Activated naive CD4-positive, alpha-beta T cell treated with anti-CD3 and anti-CD28 coated beads, Interleukin-2, amount 50 U/mL, for 24 hours (primary cell): ENCODE measurements around the gene THOP1.

Source experiments
- H3K27ac Mint-ChIP-seq: one replicate; pipeline ENCODE4 v1.8.0; 2021; ENCODE audit warnings: mild to moderate bottlenecking, mixed read lengths
- H3K27me3 Mint-ChIP-seq: one replicate; pipeline ENCODE4 v1.8.0; 2021; ENCODE audit warnings: mixed read lengths
- H3K36me3 Mint-ChIP-seq: one replicate; pipeline ENCODE4 v1.8.0; 2021; ENCODE audit warnings: mixed read lengths
- H3K4me1 Mint-ChIP-seq: one replicate; pipeline ENCODE4 v1.8.0; 2021; ENCODE audit warnings: mixed read lengths
- H3K4me3 Mint-ChIP-seq: one replicate; pipeline ENCODE4 v1.8.0; 2021; ENCODE audit warnings: mild to moderate bottlenecking, mixed read lengths
- H3K9me3 Mint-ChIP-seq: one replicate; pipeline ENCODE4 v1.8.0; 2021; ENCODE audit warnings: mixed read lengths

The THOP1 gene

DNA sequence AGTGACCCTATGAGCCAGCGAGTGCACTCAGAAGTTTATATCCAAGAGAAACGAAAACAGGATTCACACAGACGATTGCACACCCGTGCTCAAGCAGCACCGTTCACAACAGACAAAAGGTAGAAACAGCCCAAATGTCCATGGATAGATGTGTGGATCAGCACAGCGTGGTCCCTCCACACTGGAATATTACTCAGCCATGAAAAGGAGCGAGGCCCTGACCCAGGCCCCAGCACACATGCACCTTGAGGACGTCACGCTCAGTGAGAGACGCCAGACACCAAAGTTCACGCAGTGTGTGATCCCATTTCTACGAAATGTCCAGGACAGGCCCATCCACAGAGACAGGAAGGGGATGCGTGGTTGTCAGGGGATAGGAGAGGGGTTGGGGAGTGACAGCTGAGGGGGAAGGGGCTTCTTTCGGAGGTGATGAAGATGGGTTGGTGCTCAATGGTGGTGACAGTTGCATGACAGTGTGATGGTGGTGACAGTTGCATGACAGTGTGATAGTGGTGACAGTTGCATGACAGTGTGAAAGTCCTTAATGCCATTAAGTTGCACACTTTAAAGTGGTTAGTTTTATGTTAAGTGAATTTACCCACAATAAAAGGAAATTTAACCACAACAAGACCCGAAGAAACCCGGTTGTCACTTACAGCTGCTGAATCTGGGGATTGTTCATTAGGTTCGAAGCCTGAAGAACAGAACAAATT is 26.5 kb upstream of the THOP1 start:
- H3K27me3 Mint-ChIP-seq, result no peaks in the 10 kb centered on the region
- no peaks in the 10 kb centered on the region for H3K9me3 Mint-ChIP-seq
- no peak overlapping the region for H3K27ac Mint-ChIP-seq
- peaks cover 5% of the 10 kb centered on the region for H3K36me3 Mint-ChIP-seq
- H3K4me1 Mint-ChIP-seq, result no peaks in the 10 kb centered on the region
- H3K4me3 Mint-ChIP-seq, result no peak overlapping the region

DNA sequence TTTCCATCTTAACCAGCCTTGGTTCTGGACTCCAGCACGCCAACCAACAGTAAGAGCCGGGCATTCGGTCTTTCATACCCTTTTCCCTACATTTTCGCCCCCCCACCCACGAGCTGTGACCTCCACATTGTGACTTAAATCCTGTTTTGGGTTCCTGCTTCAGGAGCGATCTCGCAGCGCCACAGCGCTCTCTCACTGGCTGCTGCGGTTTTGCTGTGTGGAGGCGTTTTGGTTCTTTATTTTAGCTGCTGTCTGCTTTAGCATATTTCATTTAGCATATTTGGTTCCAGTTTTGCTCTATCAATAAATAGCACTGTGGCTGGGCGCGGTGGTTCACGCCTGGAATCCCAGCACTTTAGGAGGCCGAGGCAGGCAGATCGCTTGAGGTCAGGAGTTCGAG is 25.9 kb upstream of the THOP1 start:
- no peaks in the 10 kb centered on the region for H3K27me3 Mint-ChIP-seq
- H3K36me3 Mint-ChIP-seq, result peaks cover 5% of the 10 kb centered on the region

DNA sequence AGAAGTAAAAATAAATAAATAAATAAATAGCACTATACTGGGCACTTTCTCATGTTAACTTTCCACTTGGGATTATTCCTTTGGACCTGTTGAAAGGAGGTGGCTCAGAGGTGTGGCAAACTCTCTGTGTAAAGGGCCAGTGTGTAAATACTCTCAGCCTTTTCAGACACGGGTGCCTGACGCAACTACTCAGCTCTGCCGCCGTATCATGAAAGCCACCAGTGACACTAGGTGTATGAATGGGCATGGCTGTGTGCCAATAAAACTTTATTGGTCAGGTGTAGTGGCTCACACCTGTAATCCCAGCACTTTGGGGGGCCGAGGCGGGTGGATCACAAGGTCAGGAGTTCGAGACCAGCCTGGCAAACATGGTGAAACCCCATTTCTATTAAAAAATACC is 25.3 kb upstream of the THOP1 start:
- no peaks in the 10 kb centered on the region for H3K9me3 Mint-ChIP-seq
- H3K27ac Mint-ChIP-seq, result no peak overlapping the region
- no peaks in the 10 kb centered on the region for H3K4me1 Mint-ChIP-seq
- H3K27me3 Mint-ChIP-seq, result no peaks in the 10 kb centered on the region
- H3K36me3 Mint-ChIP-seq, result peaks cover 5% of the 10 kb centered on the region
- no peak overlapping the region for H3K4me3 Mint-ChIP-seq

More for the DNA sequence above, 25.9 kb upstream of the THOP1 start:
- H3K9me3 Mint-ChIP-seq, result no peaks in the 10 kb centered on the region
- H3K4me3 Mint-ChIP-seq, result no peak overlapping the region
- H3K4me1 Mint-ChIP-seq, result no peaks in the 10 kb centered on the region
- no peak overlapping the region for H3K27ac Mint-ChIP-seq

DNA sequence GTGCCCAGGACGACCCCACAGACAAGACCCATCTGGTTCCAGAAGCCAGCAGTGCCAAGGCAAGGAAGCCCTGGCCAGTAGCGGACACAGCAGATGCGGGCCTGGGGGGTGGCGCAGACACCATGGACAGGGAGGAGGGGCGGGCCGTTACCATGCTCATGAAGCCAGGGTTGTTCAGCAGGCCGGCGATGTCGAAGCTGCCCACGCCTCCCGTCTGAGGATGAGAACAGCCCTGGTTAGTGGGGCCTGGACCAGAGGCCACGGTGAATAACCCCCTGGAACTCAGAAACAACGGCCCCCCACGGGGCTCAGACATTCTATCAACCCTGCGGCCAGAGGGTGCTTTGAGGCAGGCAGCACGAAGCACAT is 24.0 kb upstream of the THOP1 start:
- no peaks in the 10 kb centered on the region for H3K27me3 Mint-ChIP-seq
- H3K36me3 Mint-ChIP-seq, result peaks cover 4% of the 10 kb centered on the region
- H3K9me3 Mint-ChIP-seq, result no peaks in the 10 kb centered on the region
- H3K4me3 Mint-ChIP-seq, result no peak overlapping the region
- H3K4me1 Mint-ChIP-seq, result no peaks in the 10 kb centered on the region
- H3K27ac Mint-ChIP-seq, result no peak overlapping the region

DNA sequence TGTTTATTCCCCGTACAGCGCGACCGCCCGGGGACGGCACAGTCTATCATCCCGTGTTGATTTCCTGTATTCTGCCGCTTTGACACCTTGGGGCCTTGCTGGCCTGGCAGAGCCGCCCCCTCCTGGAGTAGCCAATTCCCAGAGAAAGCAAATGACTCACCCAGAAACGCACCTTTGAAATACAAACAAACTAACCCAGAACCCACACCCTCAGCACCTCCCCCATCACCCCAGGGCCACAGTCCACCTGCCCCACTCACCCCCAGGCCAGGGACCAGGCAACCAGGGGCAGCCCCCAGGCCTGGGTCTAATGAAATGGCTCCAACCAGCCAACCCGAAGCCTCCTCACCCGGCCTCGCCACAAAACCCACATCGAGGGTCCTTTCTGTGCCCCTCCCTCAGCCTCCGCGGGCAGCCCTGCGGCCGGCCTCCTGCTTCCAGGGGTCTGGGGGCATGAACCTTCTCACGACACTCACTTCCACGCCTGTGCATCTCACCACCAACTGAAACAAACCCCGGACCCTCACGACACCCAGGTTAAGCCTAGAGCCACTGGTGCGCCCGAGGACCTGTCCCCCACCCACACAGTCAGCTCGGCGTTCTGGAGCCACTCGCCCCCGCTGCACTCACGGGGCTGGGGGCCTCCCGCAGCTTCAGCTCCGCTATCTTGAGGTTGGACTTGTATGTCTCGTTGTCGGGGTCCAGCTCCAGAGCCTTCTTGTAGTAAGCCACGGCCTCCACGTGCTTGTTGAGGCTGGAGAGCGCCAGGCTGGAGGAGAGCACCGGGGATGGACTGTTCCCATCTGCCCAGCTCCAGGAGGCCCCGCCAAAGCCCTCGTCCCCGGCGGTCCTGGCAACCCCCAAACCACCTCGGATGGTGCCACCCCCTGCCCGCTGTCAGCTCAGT is 23.2 kb upstream of the THOP1 start:
- Mint-ChIP-seq H3K27me3 (no peaks in the 10 kb centered on the region), H3K27ac (no peak overlapping the region), H3K4me1 (no peaks in the 10 kb centered on the region), H3K9me3 (no peaks in the 10 kb centered on the region), H3K4me3 (no peak overlapping the region), H3K36me3 (peaks cover 3% of the 10 kb centered on the region)

DNA sequence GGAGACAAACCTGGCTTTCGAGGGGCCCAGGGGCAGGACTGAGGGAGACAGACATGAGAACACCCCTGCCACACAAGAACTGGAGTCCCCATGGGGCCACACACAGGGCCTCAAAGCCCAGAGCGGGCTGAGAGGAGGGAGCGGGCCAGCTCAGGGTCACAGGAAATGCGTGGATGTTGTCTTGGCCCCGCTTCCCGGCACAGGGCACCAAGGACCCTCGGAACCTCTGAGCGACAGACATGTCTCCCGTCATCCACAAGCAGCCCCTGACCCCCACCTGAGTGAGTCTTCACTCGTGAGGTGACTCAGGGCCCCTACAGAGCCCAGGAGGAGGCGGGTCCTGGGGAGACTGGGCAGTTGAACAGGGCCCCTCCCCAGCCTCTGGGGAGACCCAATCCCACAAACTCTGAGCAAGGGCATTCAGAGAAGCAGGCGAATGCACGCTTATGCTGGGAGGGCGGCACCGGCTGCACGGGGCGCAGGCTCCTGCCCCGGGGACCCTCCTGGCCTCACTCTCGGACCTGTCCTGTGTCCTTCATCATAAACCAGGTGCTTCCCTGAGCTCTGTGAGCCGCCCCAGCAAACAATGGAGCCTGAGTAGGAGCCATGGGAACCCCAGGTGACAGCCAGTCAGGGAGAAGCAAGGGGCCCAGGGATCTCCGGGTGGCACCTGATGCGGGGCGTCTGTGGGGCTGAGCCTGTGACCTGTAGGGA is 22.4 kb upstream of the THOP1 start:
- Mint-ChIP-seq H3K36me3 (peaks cover 3% of the 10 kb centered on the region), H3K27me3 (no peaks in the 10 kb centered on the region), H3K4me1 (no peaks in the 10 kb centered on the region), H3K27ac (no peak overlapping the region), H3K9me3 (no peaks in the 10 kb centered on the region), H3K4me3 (no peak overlapping the region)

DNA sequence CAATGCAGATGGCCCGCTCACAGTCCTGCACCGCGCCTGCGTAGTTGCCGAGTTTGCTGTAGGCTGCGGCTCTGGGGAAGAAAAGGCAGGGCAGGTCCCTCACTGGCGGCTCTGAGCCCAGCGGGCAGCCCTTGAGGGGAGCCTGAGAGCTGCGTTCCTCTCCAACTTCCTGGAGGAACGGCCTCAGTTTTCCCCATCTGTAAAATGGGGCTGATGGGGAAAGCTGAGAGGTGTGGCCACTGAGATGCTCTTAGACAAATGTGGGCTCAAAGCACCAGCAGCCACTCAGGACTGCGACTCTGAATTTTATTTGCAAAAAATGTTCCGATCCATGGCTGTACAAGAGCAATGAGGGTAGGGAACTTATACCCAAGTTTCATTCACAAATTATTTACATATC is 21.6 kb upstream of the THOP1 start:
- no peaks in the 10 kb centered on the region for H3K4me1 Mint-ChIP-seq
- no peak overlapping the region for H3K27ac Mint-ChIP-seq
- no peaks in the 10 kb centered on the region for H3K27me3 Mint-ChIP-seq
- H3K36me3 Mint-ChIP-seq, result peaks cover 3% of the 10 kb centered on the region
- no peak overlapping the region for H3K4me3 Mint-ChIP-seq
- H3K9me3 Mint-ChIP-seq, result no peaks in the 10 kb centered on the region

DNA sequence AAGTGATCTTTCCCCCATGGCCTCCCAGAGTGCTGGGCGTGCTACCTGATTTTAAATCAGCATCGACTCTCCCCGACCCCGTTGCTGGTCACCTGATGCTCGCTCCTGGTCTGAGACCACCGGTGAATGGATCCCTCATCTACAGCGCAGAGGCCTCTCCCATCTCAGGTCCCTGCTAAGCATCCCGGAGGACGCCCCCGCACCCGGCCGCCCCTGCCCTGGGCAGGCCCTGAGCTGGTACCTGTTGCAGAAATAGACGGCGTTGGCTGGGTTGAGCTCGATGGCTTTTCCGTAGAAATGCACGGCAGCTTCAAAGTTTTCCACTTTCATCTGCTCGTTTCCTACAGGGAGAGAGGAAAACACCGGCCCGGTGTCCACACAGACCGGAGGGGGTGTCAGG is 20.4 kb upstream of the THOP1 start:
- no peaks in the 10 kb centered on the region for H3K4me1 Mint-ChIP-seq
- no peaks in the 10 kb centered on the region for H3K9me3 Mint-ChIP-seq
- H3K27me3 Mint-ChIP-seq, result no peaks in the 10 kb centered on the region
- no peak overlapping the region for H3K4me3 Mint-ChIP-seq
- H3K27ac Mint-ChIP-seq, result no peak overlapping the region
- H3K36me3 Mint-ChIP-seq, result peaks cover 3% of the 10 kb centered on the region

DNA sequence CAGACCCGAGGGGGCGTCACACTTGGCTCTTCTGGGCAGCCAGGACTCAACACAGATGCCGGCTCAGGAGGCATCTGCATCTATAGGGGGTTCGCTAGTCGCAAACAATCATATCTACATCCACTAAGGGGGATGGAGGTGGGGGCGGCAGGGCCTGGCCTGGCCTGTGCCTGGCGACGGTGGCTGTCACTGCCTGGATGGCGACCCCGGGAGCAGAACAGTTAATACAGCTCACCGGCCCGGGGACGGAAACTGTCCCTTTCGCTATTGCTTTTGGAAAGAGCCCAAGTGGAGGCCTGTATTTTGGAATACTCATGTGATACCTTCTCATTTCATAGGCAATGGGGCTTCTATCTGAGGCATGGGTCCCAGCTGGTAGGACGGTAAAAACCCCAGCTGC is 19.9 kb upstream of the THOP1 start:
- Mint-ChIP-seq H3K27ac (no peak overlapping the region), H3K9me3 (no peaks in the 10 kb centered on the region), H3K4me1 (no peaks in the 10 kb centered on the region), H3K36me3 (peaks cover 3% of the 10 kb centered on the region), H3K4me3 (no peak overlapping the region), H3K27me3 (no peaks in the 10 kb centered on the region)

DNA sequence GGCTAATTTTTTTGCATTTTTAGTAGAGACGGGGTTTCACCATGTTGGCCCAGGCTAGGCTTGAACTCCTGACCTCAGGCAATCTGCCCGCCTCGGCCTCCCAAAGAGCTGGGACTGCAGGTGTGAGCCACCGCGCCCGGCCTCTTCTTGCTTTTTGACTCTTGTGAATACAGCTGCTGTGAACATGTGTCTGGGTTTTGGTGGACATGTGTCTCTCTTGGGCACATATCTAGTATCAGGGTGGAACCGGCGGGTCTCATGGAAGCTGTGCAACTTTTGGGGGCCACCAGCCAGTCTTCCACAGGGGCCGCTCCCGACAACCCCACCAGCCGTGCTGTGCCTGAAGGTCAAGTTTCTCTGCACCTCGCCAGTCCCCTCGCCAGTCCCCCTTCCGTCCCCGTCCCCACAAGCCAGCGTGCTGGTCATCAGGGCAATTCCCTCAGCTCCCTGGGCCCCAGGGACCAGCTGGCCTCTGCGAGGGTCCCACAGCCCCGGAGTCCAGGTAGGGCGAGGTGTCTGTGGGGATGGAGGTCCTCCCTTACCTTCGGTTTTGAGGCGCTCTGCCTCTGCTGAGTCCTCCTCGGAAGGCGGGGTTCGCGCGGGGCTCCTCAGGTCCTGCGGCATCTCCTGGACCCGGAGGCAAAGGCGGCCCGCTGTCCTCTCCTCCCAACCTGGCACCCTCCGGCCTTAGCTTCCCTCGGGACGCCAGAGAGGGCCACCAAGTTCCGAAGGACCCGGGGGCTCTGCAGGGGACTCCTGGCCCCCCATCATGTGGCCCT is 18.5 kb upstream of the THOP1 start:
- H3K27ac Mint-ChIP-seq, result no peak overlapping the region
- peaks cover 3% of the 10 kb centered on the region for H3K36me3 Mint-ChIP-seq
- no peak overlapping the region for H3K4me3 Mint-ChIP-seq
- no peaks in the 10 kb centered on the region for H3K9me3 Mint-ChIP-seq
- H3K4me1 Mint-ChIP-seq, result no peaks in the 10 kb centered on the region
- no peaks in the 10 kb centered on the region for H3K27me3 Mint-ChIP-seq

DNA sequence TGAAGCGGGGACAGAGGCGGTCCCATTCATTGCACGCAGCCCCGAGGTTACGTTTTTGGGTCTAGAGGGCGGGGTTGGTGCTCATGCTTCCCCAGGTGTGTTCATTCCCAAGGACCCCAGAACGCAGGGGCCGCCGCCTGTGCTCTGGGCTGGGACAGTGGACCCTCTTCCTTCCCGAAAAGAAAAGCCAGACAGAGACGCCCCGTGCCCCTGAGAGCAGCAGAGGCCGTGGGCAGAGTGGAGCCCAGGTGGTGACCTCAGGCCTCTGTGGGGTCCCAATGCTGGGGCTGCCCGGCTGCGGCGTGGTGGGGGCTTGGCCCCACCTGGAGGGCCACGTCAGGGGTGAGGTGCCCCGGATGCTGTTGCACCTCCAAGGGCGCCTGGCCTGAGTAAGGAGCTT is 17.6 kb upstream of the THOP1 start:
- Mint-ChIP-seq H3K4me1 (peaks cover 8% of the 10 kb centered on the region), H3K27ac (no peak overlapping the region), H3K9me3 (no peaks in the 10 kb centered on the region), H3K4me3 (no peak overlapping the region), H3K27me3 (no peaks in the 10 kb centered on the region), H3K36me3 (no peaks in the 10 kb centered on the region)

DNA sequence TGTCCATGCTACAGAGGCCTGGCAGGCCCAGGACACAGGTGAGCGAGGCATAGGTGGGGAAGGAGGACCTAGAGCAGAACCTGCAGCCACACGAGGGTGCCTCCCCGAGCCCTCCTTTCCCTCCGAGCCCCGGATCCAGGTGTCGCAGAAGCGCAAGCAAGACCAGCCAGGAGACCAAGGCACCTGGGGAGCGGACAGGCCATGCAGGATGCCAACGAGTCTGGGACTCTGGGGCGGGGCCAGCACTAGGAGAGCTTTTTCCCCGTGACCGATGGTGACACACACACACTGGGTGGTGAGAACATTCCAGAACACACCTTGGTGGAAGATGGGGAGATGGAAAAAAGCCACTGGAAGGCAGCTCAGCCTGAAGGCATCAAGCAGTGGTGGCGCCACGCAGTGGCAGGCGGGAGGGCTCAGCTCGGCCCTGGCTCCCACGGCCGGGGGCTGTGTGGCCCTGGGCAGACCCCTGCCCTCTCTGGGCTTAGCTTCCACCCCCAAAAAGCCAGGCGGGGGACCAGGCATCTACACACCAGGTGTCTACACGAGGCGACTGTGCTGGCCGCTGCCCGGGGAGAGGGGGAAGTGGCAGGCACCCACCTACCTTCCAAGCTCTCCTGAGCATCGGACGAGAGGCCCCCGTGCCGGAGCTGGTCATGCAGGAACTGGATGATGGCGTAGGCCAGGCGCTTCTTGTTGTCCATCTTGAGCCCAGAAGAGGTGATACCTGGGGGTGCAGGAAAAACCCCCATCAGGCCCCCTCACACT is 16.8 kb upstream of the THOP1 start:
- H3K36me3 Mint-ChIP-seq, result no peaks in the 10 kb centered on the region
- no peaks in the 10 kb centered on the region for H3K9me3 Mint-ChIP-seq
- H3K27ac Mint-ChIP-seq, result no peak overlapping the region
- peaks cover 8% of the 10 kb centered on the region for H3K4me1 Mint-ChIP-seq
- no peak overlapping the region for H3K4me3 Mint-ChIP-seq
- no peaks in the 10 kb centered on the region for H3K27me3 Mint-ChIP-seq

DNA sequence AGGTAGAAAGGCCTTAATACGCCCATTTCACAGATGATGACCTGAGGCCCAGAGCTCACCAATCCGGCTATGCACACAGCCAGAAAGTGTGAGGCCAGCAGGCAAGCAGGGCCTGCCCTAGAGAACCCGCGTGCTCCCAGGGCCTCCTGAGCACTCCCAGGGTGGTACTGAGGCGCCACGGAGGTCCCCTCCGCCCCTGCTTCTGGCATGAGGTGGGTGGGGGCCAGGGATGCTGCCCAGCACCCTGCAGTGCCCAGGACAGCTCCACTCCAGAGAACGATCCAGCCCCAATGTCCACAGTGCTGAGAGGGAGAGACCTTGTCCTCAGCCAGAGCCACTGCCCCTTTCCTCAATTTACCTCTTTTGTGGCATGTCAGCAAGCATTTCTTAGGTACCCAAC is 16.1 kb upstream of the THOP1 start:
- H3K27me3 Mint-ChIP-seq, result no peaks in the 10 kb centered on the region
- no peak overlapping the region for H3K4me3 Mint-ChIP-seq
- no peak overlapping the region for H3K27ac Mint-ChIP-seq

DNA sequence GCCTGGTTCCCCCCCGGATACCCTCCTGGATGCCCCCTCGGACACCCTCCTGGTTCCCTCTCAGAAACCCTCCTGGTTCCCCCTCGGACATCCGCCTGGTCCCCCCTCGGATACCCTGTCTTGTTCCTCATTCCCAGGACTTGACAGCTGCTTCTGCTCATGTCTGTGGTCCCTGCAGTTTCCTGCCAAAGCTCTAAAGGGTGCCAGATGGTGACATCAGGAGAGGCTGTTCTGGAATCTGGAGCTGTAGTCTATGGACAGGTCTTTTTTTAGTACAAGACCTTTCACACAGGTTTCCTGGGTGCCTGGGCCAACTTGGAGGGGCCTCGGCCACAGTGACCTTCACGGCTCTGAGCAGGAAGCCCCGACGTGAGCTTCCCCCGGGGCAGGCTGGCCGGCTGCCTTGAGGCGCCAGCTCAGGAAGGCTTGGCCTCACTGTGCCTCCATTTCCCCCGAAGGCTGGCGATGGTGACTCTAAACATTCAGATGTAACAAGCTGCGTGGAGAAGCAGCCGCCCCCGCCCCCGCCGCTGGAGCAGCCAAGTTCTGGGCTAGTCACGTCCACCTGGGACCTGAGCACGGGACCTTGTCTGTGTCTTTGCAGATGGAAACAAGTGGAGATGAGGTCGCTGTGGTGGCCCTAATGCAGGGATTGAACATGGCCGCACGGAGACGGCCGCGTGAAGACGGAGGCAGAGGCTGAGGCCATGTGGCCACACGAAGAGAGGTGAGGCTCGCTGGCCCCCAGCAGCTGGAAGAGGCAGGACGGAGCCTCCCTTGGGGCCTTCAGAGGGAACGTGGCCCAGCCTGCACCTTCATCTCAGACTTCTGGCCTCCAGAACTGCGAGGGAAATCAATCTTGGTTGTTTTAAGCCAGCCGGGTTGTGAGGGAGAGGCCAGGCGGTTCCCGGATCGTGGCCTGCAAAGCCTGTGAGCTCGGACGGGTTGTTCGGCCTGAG is 15.0 kb upstream of the THOP1 start:
- H3K27ac Mint-ChIP-seq, result no peak overlapping the region
- no peaks in the 10 kb centered on the region for H3K27me3 Mint-ChIP-seq
- no peak overlapping the region for H3K4me3 Mint-ChIP-seq
- peaks cover 17% of the 10 kb centered on the region for H3K4me1 Mint-ChIP-seq
- no peaks in the 10 kb centered on the region for H3K9me3 Mint-ChIP-seq
- H3K36me3 Mint-ChIP-seq, result no peaks in the 10 kb centered on the region

More for the DNA sequence above, 16.1 kb upstream of the THOP1 start:
- no peaks in the 10 kb centered on the region for H3K36me3 Mint-ChIP-seq
- H3K4me1 Mint-ChIP-seq, result peaks cover 8% of the 10 kb centered on the region
- H3K9me3 Mint-ChIP-seq, result no peaks in the 10 kb centered on the region
